GM04504 (cell line): ENCODE measurements around the gene CD63.
A peak's percentile ranks its signal among the peaks of the same experiment; 100 is the strongest.
"Not testable (repeated sequence)": the region's sequence is repeated elsewhere in the genome, so short reads cannot be mapped to it uniquely, and the experiment has no call there.

ENCODE experiments used
- DNase-seq: peaks from one replicate; pipeline ENCODE4 v3.0.0-alpha.2; 2012; ENCODE audit warnings: low read depth

CD63 gene

GRCh38 chr12:55728939-55729818 lies at the start of gene CD63:
Gene CD63, minus strand, starts transcription at chr12:55729009. Its CDS starts 668 bp downstream, at chr12:55728341.
- peak; percentile 85 for DNase-seq

- DNase-seq = no peak
Observed at GRCh38 chr12:55777856-55778255, 49.0 kb upstream of the CD63 start.

- DNase-seq = no peak
Observed at GRCh38 chr12:55771736-55772135, 42.9 kb upstream of the CD63 start.

- no peak for DNase-seq
Observed at GRCh38 chr12:55767156-55767555, 38.3 kb upstream of the CD63 start.

- no peak for DNase-seq
Observed at GRCh38 chr12:55765736-55766290, 37.0 kb upstream of the CD63 start.

GRCh38 chr12:55762646-55763045 lies 33.8 kb upstream of the CD63 start:
- DNase-seq = no peak

GRCh38 chr12:55760663-55761062 lies 31.9 kb upstream of the CD63 start:
- no peak for DNase-seq

GRCh38 chr12:55758575-55758974 lies 29.8 kb upstream of the CD63 start:
- DNase-seq = not testable (repeated sequence)

- DNase-seq = no peak
Observed at GRCh38 chr12:55757701-55758100, 28.9 kb upstream of the CD63 start.

- no peak for DNase-seq
Observed at GRCh38 chr12:55755246-55755645, 26.4 kb upstream of the CD63 start.

- DNase-seq = no peak
Observed at GRCh38 chr12:55748230-55748993, 19.6 kb upstream of the CD63 start.

GRCh38 chr12:55746913-55747231 lies 18.1 kb upstream of the CD63 start:
- no peak for DNase-seq

- DNase-seq = no peak
Observed at GRCh38 chr12:55746174-55746912, 17.5 kb upstream of the CD63 start.

GRCh38 chr12:55745361-55746173 lies 16.8 kb upstream of the CD63 start:
- DNase-seq = no peak

GRCh38 chr12:55744340-55745030 lies 15.7 kb upstream of the CD63 start:
- DNase-seq = no peak

GRCh38 chr12:55743406-55744339 lies 14.9 kb upstream of the CD63 start:
- DNase-seq = no peak

- DNase-seq = no peak
Observed at GRCh38 chr12:55742719-55743405, 14.1 kb upstream of the CD63 start, which contains the start of gene GDF11. Gene GDF11, plus strand, starts transcription at chr12:55743122. Its CDS starts 195 bp downstream, at chr12:55743317.

- no peak for DNase-seq
Observed at GRCh38 chr12:55741931-55742680, 13.3 kb upstream of the CD63 start.
